Subcutaneous adipose tissue (tissue), 4 donors: ENCODE measurements around the gene TXN2. TPM values are rescaled to one million over a fixed set of nuclear protein-coding genes. Genes with fewer than 3 reads are reported as not detected.

Experiments
- CTCF ChIP-seq: fragments of 450-650 bp; IDR thresholded peaks from one replicate; pipeline ENCODE4 v1.5.1; 2016; ENCODE audit warnings: low read depth, mild to moderate bottlenecking, control low read depth, antibody characterized with exemption, moderate library complexity
- total RNA-seq, 4 donors: library from RNA; depleted of rRNA; stranded (reverse); fragments of >200 nt; gene quantifications; one replicate each; pipeline ENCODE4 v1.1.0, GENCODE V29; 2016

The TXN2 gene
- total RNA-seq, 4 donors from 2014 or later, result 26.9 to 84.6 (median 65.3) TPM

GRCh38 chr22:36467042-36467810 is 14.2 kb downstream of the TXN2 start:
- no peak for TF ChIP-seq CTCF

- TF ChIP-seq CTCF, result no peak
Observed at GRCh38 chr22:36466258-36466657, 15.2 kb downstream of the TXN2 start.

- TF ChIP-seq CTCF, result no peak
Observed at GRCh38 chr22:36465232-36466021, 16.0 kb downstream of the TXN2 start.

- no peak for TF ChIP-seq CTCF
Observed at GRCh38 chr22:36464715-36465231, 16.7 kb downstream of the TXN2 start.

- TF ChIP-seq CTCF, result no peak
Observed at GRCh38 chr22:36463783-36464184, 17.7 kb downstream of the TXN2 start.

GRCh38 chr22:36461665-36462649 is 19.5 kb downstream of the TXN2 start:
- TF ChIP-seq CTCF, result no peak
